Measurements from ENCODE around the gene CNTLN. TPM values are rescaled to one million over a fixed set of nuclear protein-coding genes. Genes with fewer than 3 reads are reported as not detected.
"Not testable (repeated sequence)": the region's sequence is repeated elsewhere in the genome, so short reads cannot be mapped to it uniquely, and the experiment has no call there.

Gene CNTLN
- polyA plus RNA-seq, 12 donors = 6.3 to 16.1 (median 10.3) TPM; not detected in 1

GRCh38 chr9:17503196-17503595 is 368.4 kb downstream of the CNTLN start:
- no peak for DNase-seq

GRCh38 chr9:17509151-17509550 is 374.3 kb downstream of the CNTLN start:
- no peak for DNase-seq

GRCh38 chr9:17509701-17510100 is 374.9 kb downstream of the CNTLN start:
- DNase-seq = no peak

DNA sequence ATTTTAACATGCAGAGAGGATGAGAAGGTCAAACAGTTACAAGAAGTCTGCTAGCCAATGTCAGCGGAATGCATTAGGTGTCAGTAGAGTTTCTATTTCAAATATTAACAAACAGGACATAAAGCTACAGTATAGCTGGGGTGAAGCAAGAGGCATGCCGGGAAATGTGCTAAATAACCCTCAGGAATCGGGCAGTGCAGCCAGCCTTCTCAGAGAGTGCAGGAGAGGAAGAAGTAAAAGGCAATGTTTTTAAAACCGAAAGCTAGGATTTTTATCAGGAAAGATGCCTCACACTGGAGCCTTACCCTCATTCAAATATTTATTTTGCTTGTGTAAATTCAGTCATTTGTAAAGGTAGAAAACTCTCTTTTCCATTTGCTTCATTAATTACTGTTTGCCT is 384.9 kb downstream of the CNTLN start:
- DNase-seq = no peak

GRCh38 chr9:17520268-17521064 is 385.6 kb downstream of the CNTLN start:
- no peak for DNase-seq

- DNase-seq = no peak
Observed at GRCh38 chr9:17521100-17521855, 386.4 kb downstream of the CNTLN start.

DNA sequence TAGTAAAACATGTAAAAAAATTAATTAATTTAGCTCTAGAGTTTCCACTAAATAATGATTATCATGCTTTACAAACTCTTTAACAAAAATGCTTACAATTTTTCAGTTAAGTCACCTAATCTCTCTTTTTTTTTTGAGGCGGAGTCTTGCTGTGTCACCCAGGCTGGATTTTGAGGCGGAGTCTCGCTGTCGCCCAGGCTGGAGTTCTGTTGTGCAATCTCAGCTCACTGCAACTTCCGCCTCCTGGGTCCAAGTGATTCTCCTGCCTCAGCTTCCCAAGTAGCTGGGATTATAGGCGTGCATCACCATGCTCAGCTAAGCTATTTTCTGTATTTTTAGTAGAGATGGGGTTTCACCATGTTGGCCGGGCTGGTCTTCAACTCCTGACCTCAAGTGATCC is 391.9 kb downstream of the CNTLN start:
- DNase-seq = not testable (repeated sequence)

GRCh38 chr9:17528859-17529258 is 394.0 kb downstream of the CNTLN start:
- peak; percentile 22 for DNase-seq

DNA sequence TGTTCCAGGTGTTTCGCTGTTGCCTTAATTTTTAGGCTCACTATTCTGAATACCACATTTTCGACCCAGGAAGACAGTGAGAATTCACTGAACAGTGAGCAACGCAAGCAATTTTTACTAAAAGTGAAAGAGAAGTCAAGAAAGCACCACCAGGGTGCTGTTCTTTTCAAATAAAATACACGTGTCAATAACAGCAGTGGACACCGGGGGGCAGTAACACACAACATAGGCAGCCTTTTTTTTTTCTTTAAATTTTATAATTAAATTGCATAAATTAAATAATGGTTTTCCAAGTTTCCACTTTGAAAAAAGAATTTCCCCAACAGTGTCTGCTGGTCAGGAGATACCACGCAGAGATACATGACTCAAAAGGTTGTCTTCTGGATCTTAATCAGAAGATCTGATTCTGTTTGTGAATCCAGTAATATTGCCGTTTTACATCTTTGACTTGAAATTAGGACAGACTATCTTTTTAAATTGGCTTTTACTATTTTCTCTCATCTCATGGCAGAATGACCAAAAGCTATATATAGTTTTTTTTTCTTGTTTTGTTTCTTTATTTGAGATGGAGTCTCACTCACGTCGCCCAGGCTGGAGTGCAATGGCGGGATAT is 396.9 kb downstream of the CNTLN start:
- peak; percentile 41 for DNase-seq

DNA sequence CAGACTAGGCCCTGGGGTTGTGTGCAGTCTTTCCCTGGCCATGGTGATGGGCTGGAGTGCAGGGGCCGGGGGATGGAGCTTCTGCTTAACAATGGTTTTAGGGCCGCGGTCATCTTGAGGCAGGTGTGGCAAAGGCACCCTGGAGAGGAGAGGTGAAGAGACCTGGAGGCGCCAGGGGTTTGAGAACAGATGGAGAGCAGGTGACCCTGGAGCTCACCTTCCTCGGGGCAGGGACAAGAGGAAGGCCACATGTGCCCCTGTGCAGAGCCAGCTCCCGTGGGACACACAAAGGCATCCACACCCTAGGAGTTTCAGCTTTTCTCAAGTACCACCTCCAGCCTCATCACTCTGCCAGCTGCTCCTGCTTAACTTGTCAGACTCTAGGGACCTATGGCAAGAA is 397.6 kb downstream of the CNTLN start:
- no peak for DNase-seq

DNA sequence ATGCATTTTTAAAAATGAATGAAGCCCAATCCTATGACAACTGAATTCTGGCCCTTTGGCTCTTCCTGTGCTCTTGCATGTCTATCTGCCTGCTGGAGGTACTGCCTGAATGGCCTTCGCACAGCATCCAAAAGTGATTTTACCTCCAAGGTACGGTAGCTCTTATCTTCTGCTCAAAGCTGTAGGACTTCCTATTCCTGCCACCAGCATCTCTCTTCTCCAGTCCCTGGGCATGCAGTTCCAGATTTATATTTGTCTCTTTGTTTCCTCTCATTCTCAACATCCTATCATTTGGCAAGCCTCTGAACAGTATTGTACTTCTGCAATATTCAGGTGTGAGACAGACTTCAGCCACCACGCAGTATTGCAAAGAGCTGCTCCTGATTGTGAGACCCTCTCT is 400.3 kb downstream of the CNTLN start:
- DNase-seq = no peak

DNA sequence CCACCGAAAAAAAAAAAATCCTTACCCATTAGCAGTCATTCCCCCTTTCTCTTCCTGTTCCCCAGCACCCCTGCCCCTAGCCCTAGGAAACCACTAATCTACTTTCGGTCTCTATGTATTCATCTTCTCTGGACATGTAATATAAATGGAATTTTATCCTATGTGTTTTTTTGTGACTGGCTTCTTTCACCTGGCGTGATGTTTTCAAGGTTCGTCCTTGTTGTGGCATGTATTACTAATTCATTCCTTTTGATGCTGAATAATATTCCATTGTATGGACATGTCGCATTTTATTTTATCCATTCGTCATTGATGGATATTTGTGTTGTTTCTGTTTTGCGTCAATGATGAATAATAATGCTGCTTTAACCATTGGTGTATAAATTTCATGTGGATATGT is 401.2 kb downstream of the CNTLN start:
- no peak for DNase-seq

GRCh38 chr9:17551023-17551422 is 416.2 kb downstream of the CNTLN start:
- no peak for DNase-seq
